Peyer's patch (tissue), 4 donors: Measurements from ENCODE around the gene EPHB2.

Source experiments
- POLR2A ChIP-seq, 2 donors: fragments of 450-650 bp; IDR thresholded peaks; one replicate each; pipeline ENCODE4 v1.5.1; 2017; ENCODE audit warnings: antibody characterized with exemption in 2 of 2, mild to moderate bottlenecking in 2 of 2, moderate library complexity in 2 of 2
- TF ChIP-seq, protein P1 (sequence below), 6 experiments: fragments of 450-650 bp in 4 of 6; fragments of 200-600 bp in 2 of 6; sonication (generic) in 1 of 6; IDR thresholded peaks; one replicate each; pipeline ENCODE4 v1.5.1; 2017 to 2019; ENCODE audit warnings: antibody characterized with exemption in 6 of 6, mild to moderate bottlenecking in 3 of 6, moderate library complexity in 1 of 6

DNA sequence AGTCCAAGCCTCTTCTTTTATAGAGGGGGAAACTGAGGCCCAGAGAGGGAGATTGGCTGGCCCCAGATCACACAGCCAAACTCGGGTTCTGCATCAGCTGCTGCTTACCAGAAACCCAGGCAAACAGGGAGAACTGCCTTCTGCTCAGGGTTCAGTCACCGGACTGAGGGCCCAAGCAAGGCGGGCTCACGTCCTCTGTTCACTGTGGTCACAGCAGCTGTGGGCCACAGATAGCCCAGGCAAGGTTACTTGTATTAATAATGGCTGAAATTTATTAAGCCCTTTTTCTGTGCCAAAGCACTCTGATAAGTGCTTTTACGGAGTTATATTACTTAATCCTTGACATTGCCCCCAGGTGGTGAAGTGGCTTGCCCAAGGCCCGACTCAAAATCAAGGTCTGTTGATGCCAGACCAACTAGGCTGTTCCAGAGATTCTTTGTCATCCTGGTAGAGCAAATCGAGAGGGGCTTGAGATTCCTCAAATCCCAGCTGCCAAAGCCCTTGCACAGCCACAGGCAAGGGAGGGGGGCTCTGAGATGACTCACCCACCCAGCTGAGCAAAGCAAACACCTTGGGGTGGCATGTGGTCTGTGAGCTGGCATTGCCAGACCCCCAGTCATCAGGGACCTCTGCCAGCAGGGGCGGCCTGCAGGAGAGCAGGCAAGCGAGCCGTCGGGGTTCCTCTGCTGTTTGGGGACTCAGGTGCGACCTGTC lies 36.5 kb downstream of the EPHB2 start:
- no peak for TF ChIP-seq POLR2A (IDR thresholded peaks at IDR 0.05)
- TF ChIP-seq, protein P1, sequence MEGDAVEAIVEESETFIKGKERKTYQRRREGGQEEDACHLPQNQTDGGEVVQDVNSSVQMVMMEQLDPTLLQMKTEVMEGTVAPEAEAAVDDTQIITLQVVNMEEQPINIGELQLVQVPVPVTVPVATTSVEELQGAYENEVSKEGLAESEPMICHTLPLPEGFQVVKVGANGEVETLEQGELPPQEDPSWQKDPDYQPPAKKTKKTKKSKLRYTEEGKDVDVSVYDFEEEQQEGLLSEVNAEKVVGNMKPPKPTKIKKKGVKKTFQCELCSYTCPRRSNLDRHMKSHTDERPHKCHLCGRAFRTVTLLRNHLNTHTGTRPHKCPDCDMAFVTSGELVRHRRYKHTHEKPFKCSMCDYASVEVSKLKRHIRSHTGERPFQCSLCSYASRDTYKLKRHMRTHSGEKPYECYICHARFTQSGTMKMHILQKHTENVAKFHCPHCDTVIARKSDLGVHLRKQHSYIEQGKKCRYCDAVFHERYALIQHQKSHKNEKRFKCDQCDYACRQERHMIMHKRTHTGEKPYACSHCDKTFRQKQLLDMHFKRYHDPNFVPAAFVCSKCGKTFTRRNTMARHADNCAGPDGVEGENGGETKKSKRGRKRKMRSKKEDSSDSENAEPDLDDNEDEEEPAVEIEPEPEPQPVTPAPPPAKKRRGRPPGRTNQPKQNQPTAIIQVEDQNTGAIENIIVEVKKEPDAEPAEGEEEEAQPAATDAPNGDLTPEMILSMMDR (IDR thresholded peaks at IDR 0.05) = no peak
